ENCODE results near the gene BTNL2. TPM values are rescaled to one million over a fixed set of nuclear protein-coding genes. Genes with fewer than 3 reads are reported as not detected.
A peak's percentile ranks its signal among the peaks of the same experiment; 100 is the strongest.

BTNL2 gene
- total RNA-seq, 1 donor from 2014 or later = not detected

GRCh38 chr6:32427218-32427617 lies 20.2 kb upstream of the BTNL2 start:
- TF ChIP-seq, protein P1, sequence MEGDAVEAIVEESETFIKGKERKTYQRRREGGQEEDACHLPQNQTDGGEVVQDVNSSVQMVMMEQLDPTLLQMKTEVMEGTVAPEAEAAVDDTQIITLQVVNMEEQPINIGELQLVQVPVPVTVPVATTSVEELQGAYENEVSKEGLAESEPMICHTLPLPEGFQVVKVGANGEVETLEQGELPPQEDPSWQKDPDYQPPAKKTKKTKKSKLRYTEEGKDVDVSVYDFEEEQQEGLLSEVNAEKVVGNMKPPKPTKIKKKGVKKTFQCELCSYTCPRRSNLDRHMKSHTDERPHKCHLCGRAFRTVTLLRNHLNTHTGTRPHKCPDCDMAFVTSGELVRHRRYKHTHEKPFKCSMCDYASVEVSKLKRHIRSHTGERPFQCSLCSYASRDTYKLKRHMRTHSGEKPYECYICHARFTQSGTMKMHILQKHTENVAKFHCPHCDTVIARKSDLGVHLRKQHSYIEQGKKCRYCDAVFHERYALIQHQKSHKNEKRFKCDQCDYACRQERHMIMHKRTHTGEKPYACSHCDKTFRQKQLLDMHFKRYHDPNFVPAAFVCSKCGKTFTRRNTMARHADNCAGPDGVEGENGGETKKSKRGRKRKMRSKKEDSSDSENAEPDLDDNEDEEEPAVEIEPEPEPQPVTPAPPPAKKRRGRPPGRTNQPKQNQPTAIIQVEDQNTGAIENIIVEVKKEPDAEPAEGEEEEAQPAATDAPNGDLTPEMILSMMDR (conservative IDR thresholded peaks at IDR 0.05) = no peak
- Mint-ChIP-seq H3K27me3 (peaks cover 8% of the 10 kb centered on the region), H3K4me1 (ENCODE audit: unreplicated experiment) (no peaks in the 10 kb centered on the region), H3K9me3 (no peaks in the 10 kb centered on the region), H3K36me3 (no peaks in the 10 kb centered on the region), H3K27ac (no peak overlapping the region), H3K4me3 (no peak overlapping the region)
- no peak for DNase-seq (ENCODE audit: extremely low spot score, unreplicated experiment)

DNA sequence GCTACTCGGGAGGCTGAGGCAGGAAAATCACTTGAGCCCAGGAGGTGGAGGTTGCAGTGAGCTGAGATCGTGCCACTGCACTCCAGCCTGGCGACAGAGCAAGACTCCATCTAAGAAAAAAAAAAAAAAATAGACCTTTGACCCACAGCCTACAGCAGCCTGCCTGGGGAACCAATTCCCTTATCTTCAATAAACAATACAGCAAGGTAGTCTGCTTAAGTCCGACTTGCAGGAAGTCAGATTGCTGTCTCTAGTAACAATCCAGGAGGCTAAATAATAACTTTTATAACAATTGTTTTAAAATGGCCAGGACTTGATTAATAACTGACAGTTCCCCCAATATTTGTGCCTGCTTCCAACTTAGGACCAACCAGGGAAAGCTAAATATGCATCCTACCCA lies 19.4 kb upstream of the BTNL2 start:
- no peaks in the 10 kb centered on the region for H3K36me3 Mint-ChIP-seq
- H3K9me3 Mint-ChIP-seq = no peaks in the 10 kb centered on the region
- H3K4me1 Mint-ChIP-seq (ENCODE audit: unreplicated experiment) = no peaks in the 10 kb centered on the region
- H3K27ac Mint-ChIP-seq = no peak overlapping the region
- no peak for DNase-seq (ENCODE audit: extremely low spot score, unreplicated experiment)
- no peak overlapping the region for H3K4me3 Mint-ChIP-seq
- TF ChIP-seq, protein P1 (conservative IDR thresholded peaks at IDR 0.05) = no peak
- H3K27me3 Mint-ChIP-seq = peaks cover 17% of the 10 kb centered on the region

DNA sequence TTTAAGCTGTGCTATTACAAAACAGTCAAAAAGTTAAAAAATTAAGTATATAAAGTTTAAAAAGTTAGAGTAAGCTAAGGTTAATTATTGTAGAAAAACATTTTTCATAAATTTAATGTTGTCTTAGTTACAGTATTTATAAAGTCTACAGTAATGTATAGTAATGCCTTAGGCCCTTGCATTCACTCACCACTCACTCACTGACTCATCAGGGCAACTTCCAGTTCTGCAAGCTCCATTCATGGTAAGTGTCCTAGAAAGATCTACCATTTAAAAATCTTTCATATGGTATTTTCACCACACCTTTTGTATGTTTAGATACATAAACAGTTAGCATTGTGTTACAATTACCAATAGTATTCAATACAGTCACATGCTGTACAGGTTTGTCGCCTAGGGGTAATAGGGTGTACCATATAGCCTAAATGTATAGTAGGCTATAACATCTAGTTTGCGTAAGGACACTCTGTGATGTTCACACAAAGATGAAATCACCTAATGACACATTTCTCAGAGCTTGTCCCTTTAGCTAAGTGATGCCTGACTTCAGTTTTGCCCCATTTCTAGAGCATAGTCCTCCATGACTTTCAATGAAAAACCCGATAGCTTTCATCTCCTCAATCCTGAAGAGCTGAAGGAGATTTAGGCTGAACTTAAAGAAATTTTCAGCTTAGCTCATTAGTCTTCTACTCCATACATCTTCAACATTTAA lies 17.8 kb upstream of the BTNL2 start:
- H3K36me3 Mint-ChIP-seq = no peaks in the 10 kb centered on the region
- H3K4me1 Mint-ChIP-seq (ENCODE audit: unreplicated experiment) = no peaks in the 10 kb centered on the region
- H3K27ac Mint-ChIP-seq = no peak overlapping the region
- peaks cover 32% of the 10 kb centered on the region for H3K27me3 Mint-ChIP-seq
- no peak overlapping the region for H3K4me3 Mint-ChIP-seq
- TF ChIP-seq, protein P1 (conservative IDR thresholded peaks at IDR 0.05) = no peak
- no peak for DNase-seq (ENCODE audit: extremely low spot score, unreplicated experiment)
- H3K9me3 Mint-ChIP-seq = no peaks in the 10 kb centered on the region

- Mint-ChIP-seq H3K9me3 (no peaks in the 10 kb centered on the region), H3K4me1 (ENCODE audit: unreplicated experiment) (peaks cover 4% of the 10 kb centered on the region), H3K27ac (no peak overlapping the region), H3K4me3 (no peak overlapping the region), H3K36me3 (no peaks in the 10 kb centered on the region), H3K27me3 (peaks cover 75% of the 10 kb centered on the region)
- TF ChIP-seq, protein P1 (conservative IDR thresholded peaks at IDR 0.05) = no peak
- no peak for DNase-seq (ENCODE audit: extremely low spot score, unreplicated experiment)
These were observed 9.1 kb upstream of the BTNL2 start for GRCh38 chr6:32416036-32416435.

DNA sequence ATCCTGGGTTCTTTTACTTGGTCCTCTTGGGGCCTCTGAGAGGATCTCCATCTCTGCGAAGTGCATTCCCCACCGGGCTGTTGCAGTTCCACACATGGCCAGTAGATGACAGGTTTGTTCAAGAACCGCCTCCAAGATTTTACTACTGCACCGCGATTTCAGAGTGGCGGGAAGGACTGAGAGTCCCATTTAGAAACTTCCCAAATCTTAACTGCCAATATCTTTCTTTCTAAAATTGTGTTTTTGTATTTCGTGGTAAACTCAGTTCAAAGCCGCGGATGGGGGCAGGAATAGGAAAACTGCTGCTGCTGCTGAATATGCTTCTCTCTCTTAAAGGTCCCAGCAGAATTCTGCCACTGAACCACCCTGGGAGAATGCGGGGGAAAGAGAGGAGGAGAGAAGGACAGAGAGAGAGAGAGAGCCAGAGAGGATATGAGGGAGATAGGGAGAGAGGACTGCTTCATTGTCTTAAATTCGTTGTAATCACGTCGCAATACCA lies 8.6 kb upstream of the BTNL2 start:
- no peaks in the 10 kb centered on the region for H3K9me3 Mint-ChIP-seq
- H3K4me1 Mint-ChIP-seq (ENCODE audit: unreplicated experiment) = peaks cover 4% of the 10 kb centered on the region
- DNase-seq (ENCODE audit: extremely low spot score, unreplicated experiment) = peak; percentile 76
- H3K36me3 Mint-ChIP-seq = no peaks in the 10 kb centered on the region
- peaks cover 71% of the 10 kb centered on the region for H3K27me3 Mint-ChIP-seq
- peak overlapping the region; percentile 6 for H3K4me3 Mint-ChIP-seq
- no peak overlapping the region for H3K27ac Mint-ChIP-seq
- TF ChIP-seq, protein P1 (conservative IDR thresholded peaks at IDR 0.05) = peak; percentile 94
